ENCODE data around the gene CD79A.

Gene CD79A

DNA sequence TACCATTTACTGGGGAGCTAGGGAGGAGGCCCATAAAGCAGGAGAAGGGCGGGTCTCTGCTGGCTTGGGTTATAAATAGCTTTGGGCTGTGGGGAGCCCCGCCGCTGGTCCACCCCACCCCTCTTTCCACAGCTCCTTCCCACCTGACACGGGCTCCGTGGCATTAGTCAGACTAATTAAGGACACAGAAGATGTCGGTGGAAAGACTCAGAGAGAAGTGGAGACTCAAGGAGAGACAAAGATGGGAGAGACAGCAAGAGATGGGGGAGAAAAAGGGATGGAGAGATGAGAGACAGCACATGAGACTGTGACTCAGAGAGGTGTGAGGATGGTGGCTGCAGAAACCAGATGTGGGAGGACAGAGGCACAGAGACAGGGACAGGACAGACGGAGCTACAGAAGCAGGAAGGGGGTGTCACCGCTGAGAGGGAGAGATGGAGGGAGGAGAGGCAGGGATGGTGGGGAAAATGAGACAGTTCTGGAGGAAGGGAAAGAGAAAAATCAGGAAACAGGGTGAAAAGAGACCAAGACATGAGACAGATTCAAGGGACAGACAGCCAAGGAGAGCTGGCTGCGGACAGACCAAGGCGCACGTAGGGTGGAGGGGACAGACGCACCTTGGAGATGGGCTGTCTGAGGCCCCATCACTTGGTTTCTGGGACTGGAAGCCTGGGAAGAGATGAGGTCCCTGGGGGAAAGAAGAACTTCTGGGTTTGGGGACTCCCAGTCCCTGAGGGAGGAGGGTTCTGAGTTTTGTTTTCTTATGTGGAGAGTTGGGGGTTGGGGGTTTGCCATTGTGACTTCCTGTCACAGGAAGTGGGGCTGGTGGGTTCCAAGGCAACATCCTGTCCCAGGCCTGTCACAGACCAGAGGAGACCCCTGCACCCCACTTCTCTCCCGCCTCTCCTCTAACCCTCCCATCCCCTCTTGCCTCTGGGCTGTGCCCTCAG is 10.0 kb downstream of the CD79A start:
- no peak for DNase-seq

DNA sequence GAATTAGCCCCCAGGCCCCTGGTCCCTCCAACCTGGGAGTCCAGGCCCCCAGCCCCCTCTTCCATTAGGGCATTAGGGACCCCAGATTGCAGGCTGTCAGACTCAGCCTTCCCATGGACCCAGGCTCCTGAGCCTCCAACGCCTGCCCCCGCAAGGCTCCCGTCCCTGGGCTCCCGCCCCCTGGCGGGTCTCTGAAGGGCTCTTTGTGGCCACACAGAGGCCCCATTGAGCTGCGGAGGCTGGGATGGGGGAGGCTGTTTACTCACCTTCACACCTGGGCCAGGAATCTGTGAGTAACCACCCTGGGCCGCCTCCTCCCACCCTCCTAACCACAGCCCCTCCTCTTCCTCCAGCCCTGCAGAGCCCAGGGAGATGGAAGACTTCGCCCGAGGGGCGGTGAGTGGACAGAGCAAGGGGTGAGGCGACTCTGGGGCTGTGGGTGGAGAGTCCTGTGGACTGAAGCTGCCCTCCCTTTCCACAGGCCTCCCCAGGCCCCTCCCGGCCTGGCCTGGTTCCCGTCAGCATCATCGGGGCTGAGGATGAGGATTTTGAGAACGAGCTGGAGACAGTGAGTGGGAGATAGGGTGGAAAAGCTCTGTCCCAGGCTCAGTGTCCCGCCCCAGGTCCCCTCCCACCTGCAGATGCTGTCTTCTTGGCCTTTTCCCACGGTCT is 10.8 kb downstream of the CD79A start:
- DNase-seq: no peak

DNA sequence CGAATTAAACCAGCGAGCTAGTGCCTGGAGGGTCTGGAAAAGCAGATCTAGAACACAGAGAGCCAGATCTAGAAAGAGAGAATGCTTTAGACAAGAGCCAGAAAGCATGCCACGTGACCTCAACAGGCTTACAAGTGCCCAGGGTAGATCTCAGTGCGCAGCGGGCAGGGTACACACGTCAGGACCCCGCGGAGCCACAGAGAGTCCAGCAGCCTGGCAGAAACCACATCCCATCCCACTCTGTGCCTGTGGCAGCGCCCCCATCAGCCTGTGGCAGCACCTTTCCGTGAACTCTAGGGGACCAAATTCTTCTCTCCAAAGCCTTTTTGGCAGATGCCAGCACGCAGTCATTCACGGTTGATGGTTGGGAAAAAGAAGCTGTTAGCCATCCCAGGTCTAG is 11.8 kb downstream of the CD79A start:
- no peak for DNase-seq

DNA sequence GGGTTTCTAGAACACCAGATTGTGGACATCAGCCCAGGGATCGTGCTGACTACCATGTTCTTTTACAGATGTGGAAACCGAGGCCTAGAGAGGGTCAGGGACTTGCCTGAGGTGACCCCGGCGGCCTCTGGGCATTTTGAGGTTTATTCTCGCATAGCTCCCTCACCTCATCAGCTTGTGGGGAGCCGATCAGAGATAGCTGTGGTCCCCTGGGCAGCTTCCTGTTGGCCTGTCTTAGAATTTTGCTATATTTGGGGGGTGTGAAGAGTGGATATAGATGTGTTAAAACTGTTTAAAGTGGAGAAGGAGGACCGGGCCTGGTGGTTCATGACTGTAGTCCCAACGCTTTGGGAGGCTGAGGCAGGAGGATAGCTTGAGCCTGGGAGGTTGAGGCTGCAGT is 12.8 kb downstream of the CD79A start:
- DNase-seq: no peak

DNA sequence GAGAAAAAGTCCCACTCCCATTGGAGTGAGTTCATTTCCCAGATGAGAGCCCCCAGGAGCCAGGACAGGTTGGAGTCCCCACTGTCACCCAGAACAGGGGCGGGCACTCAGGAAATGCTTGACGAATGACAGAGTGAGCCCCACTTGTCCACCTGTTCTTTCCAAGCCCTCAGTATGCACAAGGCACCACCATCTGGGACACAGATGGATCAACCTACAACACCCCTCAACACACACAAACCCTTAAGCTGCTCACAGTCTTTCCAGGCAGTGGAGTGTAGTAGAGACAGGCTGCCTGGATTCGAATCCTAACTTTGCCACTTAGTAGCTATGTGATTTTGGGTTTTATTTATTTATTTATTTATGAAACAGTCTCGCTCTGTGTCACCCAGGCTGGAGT is 13.9 kb downstream of the CD79A start:
- DNase-seq: no peak

DNA sequence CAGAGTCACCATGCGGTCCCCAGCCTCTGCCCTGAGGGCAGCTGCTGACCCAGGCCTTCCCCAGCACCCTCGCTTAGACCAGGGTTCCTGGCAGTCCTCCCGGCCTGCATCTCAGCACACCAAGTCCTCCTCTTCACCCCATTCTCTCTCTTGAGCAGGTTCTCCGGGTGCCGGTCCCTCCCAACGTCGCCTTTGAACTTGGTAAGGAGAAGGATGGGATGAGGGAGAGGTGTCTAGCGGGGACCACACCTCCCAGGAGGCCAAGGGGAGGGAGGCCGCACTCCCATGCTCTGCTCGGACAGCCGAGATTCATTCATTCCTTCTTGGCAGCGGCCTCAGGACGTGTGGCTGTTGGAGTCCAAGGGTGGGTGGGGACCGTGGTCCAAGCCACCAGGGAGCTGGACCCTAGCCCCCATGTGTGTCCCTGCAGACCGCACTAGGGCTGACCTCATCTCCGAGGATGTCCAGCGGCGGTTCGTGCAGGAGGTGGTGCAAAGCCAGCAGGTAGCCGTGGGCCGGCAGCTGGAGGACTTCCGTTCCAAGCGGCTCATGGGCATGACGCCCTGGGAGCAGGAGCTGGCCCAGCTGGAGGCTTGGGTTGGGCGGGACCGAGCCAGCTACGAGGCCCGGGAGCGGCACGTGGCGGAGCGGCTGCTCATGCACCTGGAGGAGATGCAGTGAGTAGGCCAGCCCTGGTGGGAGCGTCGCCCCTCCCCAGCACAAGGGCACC is 15.3 kb downstream of the CD79A start:
- no peak for DNase-seq

DNA sequence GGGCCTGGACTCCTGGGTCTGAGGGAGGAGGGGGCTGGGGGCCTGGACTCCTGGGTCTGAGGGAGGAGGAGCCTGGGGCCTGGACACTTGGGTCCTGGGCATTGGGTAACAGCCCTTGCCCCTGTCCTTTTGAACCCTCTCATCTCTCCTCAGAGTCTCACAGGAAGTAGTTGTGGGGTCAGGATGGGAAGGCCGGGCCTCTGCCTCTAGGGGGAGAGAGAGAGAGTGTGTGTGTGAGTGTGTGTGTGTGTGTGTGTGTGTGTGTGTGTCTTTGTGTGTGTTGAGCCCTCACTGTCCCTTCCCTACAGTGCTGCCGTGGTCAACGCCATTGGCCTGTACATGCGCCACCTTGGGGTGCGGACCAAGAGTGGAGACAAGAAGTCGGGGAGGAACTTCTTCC is 16.8 kb downstream of the CD79A start:
- DNase-seq: no peak

DNA sequence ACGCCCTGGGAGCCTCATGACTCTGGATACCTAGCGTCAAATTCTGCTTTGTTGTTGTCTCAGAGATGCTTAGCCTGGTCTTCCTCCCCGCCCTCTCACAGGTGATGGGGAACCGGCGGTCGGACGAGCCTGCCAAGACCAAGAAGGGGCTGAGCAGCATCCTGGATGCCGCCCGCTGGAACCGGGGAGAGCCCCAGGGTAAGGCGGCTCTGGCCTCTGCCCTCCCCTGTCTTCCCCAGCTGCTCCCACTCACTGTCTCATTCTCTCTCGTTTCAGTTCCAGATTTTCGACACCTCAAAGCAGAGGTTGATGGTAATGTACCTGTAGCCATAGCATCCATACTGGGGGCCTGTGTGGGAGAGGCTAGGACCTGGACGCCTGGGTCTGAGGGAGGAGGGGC is 17.3 kb downstream of the CD79A start:
- no peak for DNase-seq

DNA sequence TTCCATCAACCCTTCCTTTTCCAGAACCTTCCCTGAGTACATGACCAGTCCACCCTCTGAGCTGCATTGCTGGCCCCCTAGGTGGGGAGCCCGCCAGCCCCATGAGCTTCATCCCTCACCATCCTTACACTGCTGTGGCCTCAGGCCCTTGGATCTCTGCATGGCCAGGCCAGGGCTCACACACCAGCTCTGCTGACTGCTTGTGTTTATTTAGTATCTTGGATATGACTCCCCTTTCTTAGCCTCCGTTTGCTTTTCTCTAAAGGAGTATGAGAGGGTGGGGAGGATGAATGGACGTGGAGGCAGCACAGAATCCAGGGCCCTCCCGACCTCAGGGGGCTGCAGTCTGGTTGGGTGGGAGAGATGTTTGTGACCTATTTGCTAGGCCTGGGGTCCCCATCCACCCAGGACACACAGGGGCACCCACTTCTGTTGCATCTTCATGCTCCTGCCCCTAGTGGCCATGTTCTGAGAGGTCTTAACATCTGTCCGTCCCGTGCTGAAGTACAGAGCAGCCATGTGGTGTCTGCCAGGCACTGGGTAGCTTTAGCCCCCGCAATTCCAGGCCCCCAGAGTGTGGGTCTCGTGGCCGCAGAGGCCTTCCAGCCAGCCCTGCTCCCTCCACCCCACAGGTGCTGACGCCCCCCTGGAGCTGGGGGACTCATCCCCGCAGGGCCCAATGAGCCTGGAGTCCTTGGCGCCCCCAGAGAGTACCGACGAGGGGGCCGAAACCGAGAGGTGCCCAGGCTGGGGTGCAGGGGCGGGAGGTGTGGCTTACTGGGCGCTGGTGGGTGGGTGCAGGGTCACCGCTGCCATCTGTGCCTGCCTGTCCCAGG is 18.9 kb downstream of the CD79A start:
- DNase-seq: no peak

DNA sequence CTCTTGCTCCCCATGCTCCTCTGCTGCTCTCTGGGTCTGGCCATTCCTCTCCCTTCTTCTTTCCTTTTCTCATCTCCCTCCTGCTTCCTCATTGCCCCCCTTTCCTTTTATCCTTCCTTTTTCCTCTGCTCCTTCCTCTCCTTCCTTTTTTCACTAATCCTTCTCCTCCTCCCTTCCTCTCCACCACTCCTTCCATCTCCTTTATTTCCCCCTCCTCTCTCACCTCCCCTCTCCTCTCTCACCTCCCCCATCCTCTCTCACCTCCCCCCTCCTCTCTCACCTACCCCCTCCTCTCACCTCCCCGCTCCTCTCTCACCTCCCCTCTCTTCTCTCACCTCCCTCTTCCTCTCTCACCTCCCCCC is 19.5 kb downstream of the CD79A start:
- no peak for DNase-seq

DNA sequence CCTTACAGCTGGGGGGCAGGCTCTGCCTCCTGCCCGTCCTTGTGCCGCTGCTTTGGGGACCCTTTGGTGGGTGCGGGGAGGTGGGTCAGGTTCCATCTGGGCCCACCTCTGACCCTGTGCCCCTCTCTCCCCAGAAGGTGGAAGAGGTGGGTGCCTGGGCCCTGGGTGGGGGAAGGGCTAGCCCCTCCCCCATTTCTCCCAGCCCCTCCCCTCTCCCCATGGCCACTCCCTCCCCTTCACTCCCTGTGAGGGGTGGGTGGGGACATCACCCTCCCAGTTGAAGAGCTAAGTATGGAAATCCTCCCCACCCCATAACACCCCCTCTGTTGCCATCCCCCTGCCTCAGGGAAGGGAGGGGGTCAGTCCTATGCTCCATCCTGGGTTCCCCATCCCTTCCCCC is 20.1 kb downstream of the CD79A start:
- DNase-seq: no peak

DNA sequence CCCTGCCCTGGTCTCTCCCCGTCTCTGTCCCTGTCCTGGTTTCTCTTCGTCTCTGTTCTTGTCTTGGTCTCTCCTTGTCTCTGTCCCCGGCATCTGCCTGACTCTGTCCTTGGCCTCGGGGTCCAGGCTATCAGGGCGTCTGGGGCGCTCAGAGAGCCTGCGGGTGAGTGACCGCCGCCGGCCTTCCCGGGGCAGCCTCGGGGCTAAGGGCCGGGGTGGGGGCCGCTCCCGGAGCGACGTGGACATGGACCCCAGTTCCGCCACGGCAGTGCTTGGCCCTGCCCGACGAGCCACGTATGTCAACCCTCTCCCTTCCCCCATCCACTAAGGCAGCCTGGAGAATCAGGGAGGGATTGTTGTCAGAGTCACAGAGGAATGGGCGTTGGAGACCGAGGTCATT is 20.7 kb downstream of the CD79A start:
- DNase-seq: no peak

DNA sequence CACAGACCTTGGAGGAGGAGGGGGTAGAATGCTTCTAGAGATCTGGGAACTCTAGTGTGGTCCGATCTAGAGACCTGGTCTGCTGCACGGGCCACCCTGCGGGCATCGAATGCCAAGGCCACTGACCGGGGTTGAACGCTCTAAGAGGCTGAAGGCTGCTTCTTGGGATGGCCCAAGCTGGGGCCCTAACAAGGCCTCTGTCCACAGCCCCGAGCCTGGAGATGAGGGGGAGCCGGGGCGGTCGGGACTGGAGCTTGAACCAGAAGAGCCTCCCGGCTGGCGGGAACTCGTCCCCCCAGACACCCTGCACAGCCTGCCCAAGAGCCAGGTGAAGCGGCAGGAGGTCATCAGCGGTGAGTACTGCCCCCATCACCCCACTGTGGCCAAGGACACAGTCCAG is 21.2 kb downstream of the CD79A start:
- no peak for DNase-seq

DNA sequence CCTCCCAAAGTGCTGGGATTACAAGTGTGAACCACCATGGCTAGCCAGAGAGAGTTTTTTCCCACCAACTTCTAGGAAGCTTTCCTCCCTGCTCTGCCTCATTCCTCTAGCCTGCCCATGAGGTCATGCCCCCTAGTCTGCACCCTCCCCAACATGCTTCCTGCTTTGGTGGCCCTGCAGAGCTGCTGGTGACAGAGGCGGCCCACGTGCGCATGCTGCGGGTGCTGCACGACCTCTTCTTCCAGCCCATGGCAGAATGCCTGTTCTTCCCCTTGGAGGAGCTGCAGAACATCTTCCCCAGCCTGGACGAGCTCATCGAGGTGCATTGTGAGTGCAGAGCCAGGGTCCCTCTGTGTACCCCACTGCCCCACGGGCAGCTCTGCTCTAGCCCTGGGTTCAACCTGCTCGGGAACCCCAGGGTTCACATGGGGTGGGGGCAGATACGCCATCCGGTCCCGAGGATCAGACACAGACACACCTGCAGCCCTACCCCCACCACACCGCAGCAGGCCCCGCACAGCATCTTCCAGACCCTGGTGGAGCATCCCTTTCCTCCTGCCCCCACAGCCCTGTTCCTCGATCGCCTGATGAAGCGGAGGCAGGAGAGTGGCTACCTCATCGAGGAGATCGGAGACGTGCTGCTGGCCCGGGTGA is 24.8 kb downstream of the CD79A start:
- no peak for DNase-seq

DNA sequence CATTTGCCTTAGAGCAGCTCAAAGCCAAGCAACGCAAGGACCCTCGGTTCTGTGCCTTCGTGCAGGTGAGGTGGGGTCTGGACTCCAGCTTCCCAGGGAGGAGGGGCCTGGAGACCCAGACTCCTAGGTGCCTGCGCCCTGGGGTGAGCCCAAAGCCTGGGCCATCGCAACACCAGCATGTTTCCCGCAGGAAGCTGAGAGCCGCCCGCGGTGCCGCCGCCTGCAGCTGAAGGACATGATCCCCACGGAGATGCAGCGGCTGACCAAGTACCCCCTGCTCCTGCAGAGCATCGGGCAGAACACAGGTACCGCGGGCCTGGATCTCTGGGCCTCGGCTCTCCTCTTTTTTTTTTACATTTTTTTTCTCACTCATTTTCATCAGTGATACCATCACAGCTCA is 25.5 kb downstream of the CD79A start:
- no peak for DNase-seq

DNA sequence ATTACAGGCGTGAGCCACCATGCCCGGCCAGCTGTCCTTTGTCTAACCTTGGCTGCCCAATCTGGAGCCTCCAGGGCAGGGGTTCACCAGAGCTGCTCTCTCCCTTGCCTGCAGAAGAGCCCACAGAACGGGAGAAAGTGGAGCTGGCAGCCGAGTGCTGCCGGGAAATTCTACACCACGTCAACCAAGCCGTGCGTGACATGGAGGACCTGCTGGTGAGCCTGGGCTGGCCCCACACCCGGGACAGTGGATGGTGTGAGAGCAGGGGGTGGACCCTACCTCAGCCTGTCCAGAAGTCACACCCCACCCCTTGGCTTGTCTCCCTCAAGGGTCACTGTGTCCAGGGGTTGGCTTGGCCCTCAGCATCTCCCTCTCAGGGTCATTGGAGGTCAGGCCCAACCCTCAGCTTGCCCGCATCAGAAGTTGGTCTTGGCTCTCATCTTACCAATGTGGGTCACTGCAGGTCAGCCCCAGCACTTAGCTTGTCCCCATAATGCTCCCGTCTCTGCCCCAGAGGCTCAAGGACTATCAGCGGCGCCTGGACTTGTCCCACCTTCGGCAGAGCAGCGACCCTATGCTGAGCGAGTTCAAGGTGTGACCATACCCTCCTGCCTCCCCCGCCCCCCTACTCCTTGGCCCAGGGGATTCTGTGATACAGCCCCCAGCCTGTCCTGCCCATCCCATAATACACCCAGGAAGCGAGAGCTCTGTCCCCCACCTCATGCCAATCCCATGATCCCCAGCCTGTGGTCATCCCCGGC is 26.3 kb downstream of the CD79A start:
- no peak for DNase-seq

DNA sequence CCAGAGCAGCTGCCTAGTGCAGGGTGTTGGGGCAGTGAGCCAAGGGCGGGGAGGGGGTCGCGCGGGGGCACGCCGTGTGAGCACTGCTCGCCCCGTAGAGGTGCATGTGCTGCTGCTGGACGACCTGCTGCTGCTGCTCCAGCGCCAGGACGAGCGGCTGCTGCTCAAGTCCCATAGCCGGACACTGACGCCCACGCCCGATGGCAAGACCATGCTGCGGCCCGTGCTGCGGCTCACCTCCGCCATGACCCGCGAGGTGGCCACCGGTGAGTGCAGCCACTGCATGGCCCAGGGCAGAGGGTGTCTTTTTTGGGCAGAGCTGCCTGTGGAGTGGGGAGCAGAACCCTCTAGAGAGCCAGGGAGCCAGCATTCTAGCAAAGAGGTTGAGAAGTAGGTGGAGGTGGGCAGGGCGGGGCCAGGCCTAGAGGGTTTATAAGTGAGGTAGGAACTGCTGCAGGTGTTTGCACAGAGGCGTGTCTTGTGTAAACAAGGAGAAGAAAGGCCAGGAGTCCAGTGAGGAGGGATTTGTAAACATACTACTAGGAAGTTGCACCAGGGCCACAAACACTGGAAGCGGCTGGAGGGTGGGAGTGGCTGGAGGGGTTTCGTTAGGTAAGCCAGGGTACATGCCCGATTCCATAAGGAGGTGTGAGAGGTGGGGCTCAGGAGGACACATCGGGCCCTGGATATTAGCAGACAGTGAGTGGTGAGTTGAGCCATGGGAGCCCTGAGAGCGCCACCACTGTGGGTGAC is 27.2 kb downstream of the CD79A start:
- DNase-seq: no peak

DNA sequence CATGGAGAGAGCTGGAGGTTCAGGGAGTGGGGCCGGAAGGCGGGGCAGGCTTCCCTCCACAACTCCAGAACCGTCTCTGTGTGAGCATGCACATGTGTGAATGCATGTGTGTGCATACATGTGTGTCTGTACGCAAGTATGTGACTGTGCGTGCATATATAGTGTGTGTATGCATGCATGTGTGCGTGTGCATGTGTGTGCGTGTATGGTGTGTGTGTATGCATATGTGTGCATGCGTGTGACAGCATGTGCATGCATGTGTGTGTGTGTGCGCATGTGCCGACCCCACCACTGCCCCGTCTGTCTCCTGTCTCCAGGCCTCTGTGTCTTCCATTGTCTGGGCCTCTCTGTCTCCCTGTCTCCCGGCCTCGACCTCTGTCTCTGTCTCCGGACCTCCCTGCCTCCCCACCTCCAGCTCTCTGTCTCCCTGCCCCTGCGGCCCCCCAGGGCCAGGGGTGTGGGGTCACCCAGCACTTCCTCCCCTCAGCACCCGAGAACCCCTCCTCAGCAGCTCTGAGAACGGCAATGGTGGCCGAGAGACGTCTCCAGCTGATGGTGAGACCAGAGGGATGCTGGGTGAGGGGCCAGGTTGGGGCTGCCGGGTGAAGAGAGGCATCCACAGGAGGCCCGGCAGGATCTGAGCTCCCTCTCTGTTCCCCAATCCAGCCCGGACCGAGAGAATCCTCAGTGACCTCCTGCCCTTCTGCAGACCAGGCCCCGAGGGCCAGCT is 28.4 kb downstream of the CD79A start:
- no peak for DNase-seq

DNA sequence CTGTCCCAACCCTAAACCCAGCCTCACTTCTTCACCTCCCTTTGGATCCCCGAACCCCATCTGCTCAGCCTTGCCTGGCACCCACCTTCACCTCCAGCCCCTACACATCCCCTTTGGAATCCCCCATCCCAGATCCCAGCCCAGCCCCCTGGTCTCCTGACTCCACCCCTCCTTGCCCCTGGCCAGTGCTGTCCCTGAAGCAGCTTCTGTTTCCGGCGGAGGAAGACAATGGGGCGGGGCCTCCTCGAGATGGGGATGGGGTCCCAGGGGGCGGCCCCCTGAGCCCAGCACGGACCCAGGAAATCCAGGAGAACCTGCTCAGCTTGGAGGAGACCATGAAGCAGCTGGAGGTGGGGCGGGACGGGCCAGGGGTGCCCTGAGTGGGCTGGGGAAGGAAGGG is 29.2 kb downstream of the CD79A start:
- no peak for DNase-seq

Measured in NCI-H446 (cell line).